ENCODE measurements around the gene VSTM2L.
"Not testable (repeated sequence)": the region's sequence is repeated elsewhere in the genome, so short reads cannot be mapped to it uniquely, and the experiment has no call there.

The VSTM2L gene

GRCh38 chr20:37961066-37961465, 58.1 kb downstream of the VSTM2L start:
- no peak for DNase-seq (ENCODE audit: low read depth in 3 of 3, low spot score in 1 of 3)

DNA sequence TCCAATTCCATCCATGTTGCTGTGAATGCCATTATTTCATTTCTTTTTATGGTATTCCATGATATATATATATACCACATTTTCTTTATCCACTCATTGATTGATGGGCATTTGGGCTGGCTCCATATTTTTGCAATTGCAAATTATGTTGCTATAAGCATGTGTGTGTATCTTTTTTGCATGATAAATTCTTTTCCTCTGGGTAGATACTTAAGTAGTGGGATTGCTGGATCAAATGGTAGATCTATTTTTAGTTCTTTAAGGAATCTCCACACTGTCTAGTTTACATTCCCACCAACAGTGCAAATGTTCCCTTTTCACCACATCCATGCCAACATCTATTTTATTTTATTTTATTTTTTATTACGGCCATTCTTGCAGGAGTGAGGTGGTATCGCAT, 60.6 kb downstream of the VSTM2L start:
- DNase-seq (ENCODE audit: low read depth in 3 of 3, low spot score in 1 of 3), result not testable (repeated sequence)

DNA sequence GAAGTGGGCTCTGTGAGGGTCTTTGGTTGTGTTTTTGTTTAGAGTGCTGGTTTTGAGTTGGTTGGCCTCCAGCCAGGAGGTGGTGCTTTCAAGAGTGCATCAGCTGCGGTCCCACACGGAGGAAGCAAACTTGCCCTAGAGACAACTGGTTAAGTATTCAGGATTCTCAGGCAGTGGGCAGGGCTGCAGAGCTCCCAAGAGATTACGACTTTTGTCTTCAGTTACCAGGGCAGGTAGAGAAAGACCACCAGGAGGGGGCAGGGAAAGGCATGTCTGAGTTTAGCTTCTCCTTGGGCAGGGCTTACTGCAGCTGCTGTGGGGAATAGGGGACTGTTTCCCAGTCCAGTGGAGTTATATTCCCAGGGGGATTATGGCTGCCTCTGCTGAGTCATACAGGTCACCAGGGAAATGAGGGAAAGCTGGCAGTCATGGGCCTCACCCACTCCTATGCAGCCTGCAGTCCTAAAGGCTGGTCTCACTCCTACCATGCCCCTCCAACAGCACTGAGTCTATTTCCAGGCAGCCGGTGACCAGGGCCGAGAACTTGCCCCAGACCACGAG, 66.0 kb downstream of the VSTM2L start:
- no peak for DNase-seq (ENCODE audit: low read depth in 3 of 3, low spot score in 1 of 3)

DNA sequence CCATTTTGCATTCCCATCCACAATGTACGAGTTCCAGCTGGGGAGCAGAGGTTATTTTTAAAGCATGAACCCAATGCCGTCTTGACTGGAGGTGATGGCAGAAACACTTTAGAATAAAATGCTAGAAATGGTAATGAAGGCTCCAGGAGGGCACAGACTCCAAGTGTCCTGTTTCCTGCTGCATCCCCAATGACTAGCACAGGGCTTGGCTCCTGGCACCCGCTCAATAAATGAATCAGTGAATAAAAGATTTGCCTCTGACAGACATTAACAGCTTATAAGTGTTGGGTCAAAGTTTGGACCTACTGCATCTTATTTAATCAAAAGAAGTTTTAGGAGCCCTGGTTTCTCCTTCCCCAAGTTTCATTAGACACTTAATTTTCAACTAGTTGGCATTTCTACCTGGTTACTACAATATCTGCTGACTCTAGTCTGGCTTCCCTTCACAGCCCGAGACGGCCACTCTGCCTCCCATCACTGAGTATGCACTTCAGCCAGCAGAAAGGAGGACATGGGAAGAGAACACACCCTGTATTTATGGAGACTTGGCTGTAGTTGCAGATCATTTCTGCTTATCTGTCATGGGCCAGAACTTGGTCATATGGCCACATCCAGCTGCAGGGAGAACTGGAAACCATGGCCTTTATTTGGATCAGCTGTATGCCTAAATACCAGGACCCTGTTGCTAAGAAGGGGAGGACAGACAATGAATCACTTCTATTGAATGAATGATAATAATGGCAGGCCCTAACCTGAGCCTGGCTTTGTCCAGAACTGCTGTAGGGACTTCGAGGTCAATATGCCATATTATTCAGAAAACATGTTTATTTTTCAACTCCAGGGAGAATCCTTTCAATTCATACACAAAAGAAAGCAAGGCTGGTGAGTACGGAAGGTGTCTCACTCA, 67.3 kb downstream of the VSTM2L start:
- DNase-seq (ENCODE audit: low read depth in 3 of 3, low spot score in 1 of 3), result no peak

GRCh38 chr20:37970856-37971245, 67.9 kb downstream of the VSTM2L start:
- DNase-seq (ENCODE audit: low read depth in 3 of 3, low spot score in 1 of 3), result no peak

DNA sequence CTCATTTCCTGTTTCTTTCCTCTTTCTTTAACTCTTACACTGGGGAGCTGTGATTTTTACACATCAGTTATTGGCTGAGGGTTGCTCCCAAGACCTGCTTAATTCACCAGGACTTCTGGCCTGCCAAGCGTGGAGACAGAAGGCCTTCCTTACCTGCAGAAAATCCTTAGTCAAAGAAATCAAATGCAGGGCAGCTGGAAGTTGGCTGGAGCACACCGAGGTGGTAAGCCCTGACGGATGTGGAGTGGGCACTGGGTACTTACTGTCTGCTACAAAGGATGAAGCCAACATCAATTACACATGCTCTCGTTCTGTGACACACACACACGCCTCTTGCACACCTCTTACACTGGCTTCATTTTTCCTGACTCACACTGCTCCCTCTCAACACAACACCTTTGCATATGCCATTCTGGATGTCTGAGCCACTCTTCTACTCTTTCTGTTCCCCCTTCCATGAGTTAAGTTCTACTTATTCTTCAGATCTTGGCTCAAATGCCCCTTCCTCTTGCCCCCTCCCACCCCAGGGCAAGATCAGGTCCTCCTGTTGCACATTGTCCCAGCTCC, 68.7 kb downstream of the VSTM2L start:
- no peak for DNase-seq (ENCODE audit: low read depth in 3 of 3, low spot score in 1 of 3)

- no peak for DNase-seq (ENCODE audit: low read depth in 3 of 3, low spot score in 1 of 3)
Observed at GRCh38 chr20:37972256-37973058, 69.5 kb downstream of the VSTM2L start.

- no peak for DNase-seq (ENCODE audit: low read depth in 3 of 3, low spot score in 1 of 3)
Observed at GRCh38 chr20:37973059-37973910, 70.4 kb downstream of the VSTM2L start.

DNA sequence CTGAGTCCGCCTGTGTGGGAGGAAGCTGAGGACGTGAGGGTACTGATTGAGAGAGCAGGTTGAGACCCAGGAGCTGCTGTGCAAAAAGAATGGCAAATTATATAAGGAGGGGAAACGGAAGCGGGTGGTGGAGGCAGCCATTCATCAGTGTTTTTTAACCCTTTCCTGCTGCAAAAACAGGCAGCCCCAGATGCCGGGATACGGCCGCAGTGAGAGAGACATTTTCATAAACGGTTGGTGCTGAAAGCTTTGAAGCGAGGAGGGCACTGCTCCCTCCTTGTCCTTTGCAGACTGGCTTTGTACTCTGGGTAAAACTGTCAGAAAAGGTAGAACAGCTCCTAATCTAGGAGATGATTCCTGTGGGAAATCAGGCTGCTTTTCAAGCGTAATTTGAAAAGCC, 74.0 kb downstream of the VSTM2L start:
- DNase-seq (ENCODE audit: low read depth in 3 of 3, low spot score in 1 of 3), result no peak

DNA sequence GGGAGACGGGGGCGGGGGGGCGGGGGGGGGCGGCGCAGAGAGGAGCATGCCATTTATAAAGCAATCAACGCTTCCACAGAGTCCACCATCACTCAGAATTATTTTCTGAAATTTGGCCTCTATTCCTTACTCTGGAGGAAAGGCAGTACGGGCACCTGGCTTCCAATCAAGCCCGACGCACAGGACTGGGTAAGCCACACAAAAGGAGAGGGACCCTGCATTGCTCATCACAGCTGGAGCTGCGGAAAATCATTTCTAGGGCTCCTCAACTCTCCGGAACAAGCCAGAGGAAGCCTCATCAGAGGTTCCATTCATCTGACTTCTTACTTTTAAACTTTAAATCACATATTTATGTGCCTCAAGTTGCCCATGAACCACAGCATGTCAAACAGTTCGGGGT, 74.4 kb downstream of the VSTM2L start:
- no peak for DNase-seq (ENCODE audit: low read depth in 3 of 3, low spot score in 1 of 3)

- no peak for DNase-seq (ENCODE audit: low read depth in 3 of 3, low spot score in 1 of 3)
Observed at GRCh38 chr20:37977786-37978185, 74.9 kb downstream of the VSTM2L start.

GRCh38 chr20:37979021-37979985, 76.4 kb downstream of the VSTM2L start:
- no peak for DNase-seq (ENCODE audit: low read depth in 3 of 3, low spot score in 1 of 3)

DNA sequence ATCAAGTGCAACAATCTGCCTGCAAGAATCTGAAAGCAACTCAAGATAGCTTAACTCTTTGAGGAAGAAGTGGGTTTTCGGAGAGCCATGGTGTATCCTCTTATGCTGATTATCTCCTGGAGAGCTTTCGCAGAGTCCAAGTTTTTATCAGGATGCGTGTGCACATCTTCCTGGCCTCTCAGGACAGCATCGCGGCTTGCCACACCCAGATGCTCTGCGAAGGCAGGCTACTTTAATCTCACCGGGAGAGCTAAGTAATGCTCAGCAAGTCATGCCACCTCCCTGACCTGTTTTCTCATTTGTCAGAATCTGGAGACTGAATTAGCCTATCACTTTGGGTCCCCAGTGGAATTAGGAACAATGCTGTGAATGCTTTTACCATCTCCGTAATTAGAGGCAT, 77.5 kb downstream of the VSTM2L start:
- no peak for DNase-seq (ENCODE audit: low read depth in 3 of 3, low spot score in 1 of 3)

GRCh38 chr20:37980876-37981275, 77.9 kb downstream of the VSTM2L start:
- no peak for DNase-seq (ENCODE audit: low read depth in 3 of 3, low spot score in 1 of 3)

DNA sequence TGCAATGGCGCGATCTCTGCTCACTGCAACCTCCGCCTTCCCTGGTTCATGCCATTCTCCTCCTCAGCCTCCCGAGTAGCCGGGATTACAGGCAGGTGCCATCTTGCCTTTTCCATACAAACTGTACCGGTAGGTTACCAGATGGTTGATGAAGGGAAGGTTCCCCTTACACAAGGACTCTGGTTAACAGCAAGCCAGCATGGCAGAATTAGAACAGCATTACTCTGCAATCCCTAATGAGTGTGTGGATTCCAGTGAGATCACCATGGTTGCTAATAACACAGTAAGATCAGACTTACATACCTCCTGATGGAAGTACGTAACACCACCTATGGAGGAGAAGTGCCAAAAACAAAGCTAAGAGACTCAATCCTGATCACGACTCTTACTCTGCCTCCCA, 78.6 kb downstream of the VSTM2L start:
- no peak for DNase-seq (ENCODE audit: low read depth in 3 of 3, low spot score in 1 of 3)

GRCh38 chr20:37983286-37983685, 80.4 kb downstream of the VSTM2L start:
- no peak for DNase-seq (ENCODE audit: low read depth in 3 of 3, low spot score in 1 of 3)

GRCh38 chr20:37984018-37984785, 81.3 kb downstream of the VSTM2L start:
- DNase-seq (ENCODE audit: low read depth in 3 of 3, low spot score in 1 of 3), result no peak

- DNase-seq (ENCODE audit: low read depth in 3 of 3, low spot score in 1 of 3), result no peak
Observed at GRCh38 chr20:37986044-37986858, 83.3 kb downstream of the VSTM2L start.
